Neural cell (in vitro differentiated cells): ENCODE measurements around the gene RASAL2. TPM values are rescaled to one million over a fixed set of nuclear protein-coding genes. Genes with fewer than 3 reads are reported as not detected.
A peak's percentile ranks its signal among the peaks of the same experiment; 100 is the strongest.

Experiments
- H2AFZ ChIP-seq: fragments of 200-600, 300-800 bp; sonication (generic), shearing (Covaris generic); 2 replicates; pipeline ENCODE4 v1.6.0; 2014; ENCODE audit warnings: low read depth, mild to moderate bottlenecking, antibody characterized with exemption, low read length, moderate library complexity
- H3F3A ChIP-seq: fragments of 200-600 bp; shearing (Covaris generic); 2 replicates; pipeline ENCODE4 v1.6.1; 2016; ENCODE audit warnings: mild to moderate bottlenecking, moderate library complexity, mixed read lengths, antibody characterized with exemption, low read length; ENCODE audit not compliant: insufficient read depth, poor library complexity, severe bottlenecking
- H3K27ac ChIP-seq: fragments of 200-600, 300-800 bp; sonication (generic), shearing (Covaris generic); 2 replicates; pipeline ENCODE4 v1.5.1; 2014; ENCODE audit warnings: mild to moderate bottlenecking, low read length, moderate library complexity
- H3K27me3 ChIP-seq: fragments of 300-800, 200-600 bp; sonication (generic), shearing (Covaris generic); 2 replicates; pipeline ENCODE4 v1.6.0; 2014; ENCODE audit warnings: mild to moderate bottlenecking, low read depth, low read length, moderate library complexity; ENCODE audit not compliant: insufficient read depth
- H3K36me3 ChIP-seq: fragments of 300-800, 200-600 bp; sonication (generic), shearing (Covaris generic); 2 replicates; pipeline ENCODE4 v1.5.1; 2014; ENCODE audit warnings: mild to moderate bottlenecking, antibody characterized with exemption, low read length, moderate library complexity; ENCODE audit not compliant: insufficient read depth
- H3K4me2 ChIP-seq: fragments of 300-800, 200-600 bp; sonication (generic), shearing (Covaris generic); 2 replicates; pipeline ENCODE4 v1.6.0; 2014; ENCODE audit warnings: mild to moderate bottlenecking, low read length
- H3K4me3 ChIP-seq: fragments of 300-800, 200-600 bp; sonication (generic), shearing (Covaris generic); 2 replicates; pipeline ENCODE4 v1.5.1; 2014; ENCODE audit warnings: mild to moderate bottlenecking, low read length, moderate library complexity
- H3K79me2 ChIP-seq: fragments of 200-600 bp; shearing (Covaris generic); replicated peaks from 2 replicates; pipeline ENCODE4 v1.6.0; 2014; ENCODE audit warnings: mild to moderate bottlenecking, low read length, moderate library complexity; ENCODE audit not compliant: insufficient read depth
- H3K9ac ChIP-seq: fragments of 300-800, 200-600 bp; sonication (generic), shearing (Covaris generic); 2 replicates; pipeline ENCODE4 v1.6.1; 2016; ENCODE audit warnings: mild to moderate bottlenecking, low read length, mixed read lengths
- H3K9me2 ChIP-seq: fragments of 200-600 bp; shearing (Covaris generic); 2 replicates; pipeline ENCODE4 v1.6.1; 2016; ENCODE audit warnings: mild to moderate bottlenecking, low read length, mixed read lengths; ENCODE audit not compliant: insufficient read depth
- H3K9me3 ChIP-seq: fragments of 200-600, 300-800 bp; sonication (generic), shearing (Covaris generic); 2 replicates; pipeline ENCODE4 v1.6.1; 2016; ENCODE audit warnings: mild to moderate bottlenecking, mixed run types, low read length, moderate library complexity, mixed read lengths
- H4K20me1 ChIP-seq: fragments of 200-600 bp; shearing (Covaris generic); 2 replicates; pipeline ENCODE4 v1.6.1; 2016; ENCODE audit warnings: mild to moderate bottlenecking, mixed run types; ENCODE audit not compliant: insufficient read depth
- CTCF ChIP-seq: fragments of 450-650 bp; IDR thresholded peaks from 2 replicates; pipeline ENCODE4 v1.5.1; 2014; ENCODE audit warnings: antibody characterized with exemption, mild to moderate bottlenecking, moderate library complexity; ENCODE audit not compliant: poor library complexity, severe bottlenecking
- EP300 ChIP-seq: fragments of 450-650 bp; conservative IDR thresholded peaks from 2 replicates; pipeline ENCODE4 v1.6.1; 2014; ENCODE audit warnings: antibody characterized with exemption, mild to moderate bottlenecking, moderate library complexity; ENCODE audit not compliant: poor library complexity, severe bottlenecking
- EZH2 ChIP-seq: fragments of 200-600, 300-800 bp; shearing (Covaris generic), sonication (generic); IDR thresholded peaks from 2 replicates; pipeline ENCODE4 v1.6.1; 2014; ENCODE audit warnings: antibody characterized with exemption, low read length, borderline replicate concordance, mild to moderate bottlenecking; ENCODE audit not compliant: insufficient read depth, poor library complexity, severe bottlenecking
- MXI1 ChIP-seq: fragments of 450-650 bp; conservative IDR thresholded peaks from 2 replicates; pipeline ENCODE4 v1.6.1; 2014; ENCODE audit warnings: antibody characterized with exemption, mild to moderate bottlenecking; ENCODE audit not compliant: poor library complexity, severe bottlenecking
- POLR2AphosphoS5 ChIP-seq: IDR thresholded peaks from 2 replicates; pipeline ENCODE4 v1.6.1; 2012
- RAD21 ChIP-seq: fragments of 450-650 bp; conservative IDR thresholded peaks from 2 replicates; pipeline ENCODE4 v1.6.1; 2014; ENCODE audit warnings: antibody characterized with exemption, mild to moderate bottlenecking, moderate library complexity
- REST ChIP-seq: IDR thresholded peaks from 2 replicates; pipeline ENCODE4 v1.6.1; 2012; ENCODE audit warnings: borderline replicate concordance
- SMC3 ChIP-seq: fragments of 450-650 bp; conservative IDR thresholded peaks from 2 replicates; pipeline ENCODE4 v1.6.1; 2014; ENCODE audit warnings: antibody characterized with exemption, mild to moderate bottlenecking, moderate library complexity; ENCODE audit not compliant: poor library complexity
- TAF1 ChIP-seq: IDR thresholded peaks from 2 replicates; pipeline ENCODE4 v1.6.1; 2012; ENCODE audit warnings: low read depth
- polyA plus RNA-seq: library from polyadenylated mRNA; depleted of rRNA; stranded (reverse); fragments of >200 nt; gene quantifications from 2 replicates; pipeline ENCODE4 v1.2.3, GENCODE V29; 2014

Gene RASAL2
- polyA plus RNA-seq, 1 donor from 2014 or later, result 73.3 TPM

DNA sequence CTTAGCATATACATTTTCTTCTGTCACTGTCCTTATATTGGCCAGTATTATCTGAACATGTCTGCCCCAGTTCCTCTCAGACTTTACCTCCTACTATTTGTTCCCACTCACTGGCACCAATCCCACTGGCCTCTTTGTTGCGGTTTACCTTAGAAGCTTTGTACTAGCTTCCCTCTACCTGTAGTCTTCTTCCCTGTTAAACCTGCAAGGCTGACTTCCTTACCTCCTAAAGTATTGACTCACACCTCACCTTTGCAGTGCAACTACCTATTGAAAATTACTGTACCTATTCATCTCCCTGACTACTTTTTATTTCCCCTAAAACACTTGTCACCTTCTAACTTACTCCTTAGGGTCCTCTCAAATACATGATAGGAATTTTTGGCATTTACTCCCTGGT lies 291.8 kb downstream of the RASAL2 start:
- H3K4me3 ChIP-seq, result no peak overlapping the region
- H3K27me3 ChIP-seq, result no peaks in the 10 kb centered on the region
- H3K79me2 ChIP-seq, result peaks cover 10% of the 10 kb centered on the region
- no peak overlapping the region for H3K27ac ChIP-seq
- no peaks in the 10 kb centered on the region for H3K9me3 ChIP-seq
- H3K4me2 ChIP-seq, result no peak overlapping the region
- H4K20me1 ChIP-seq, result no peaks in the 10 kb centered on the region
- no peak overlapping the region for H3K9ac ChIP-seq
- no peaks in the 10 kb centered on the region for H3K9me2 ChIP-seq
- H2AFZ ChIP-seq, result no peak overlapping the region
- H3K36me3 ChIP-seq, result no peaks in the 10 kb centered on the region
- TF ChIP-seq POLR2AphosphoS5 (no peak), SMC3 (no peak), TAF1 (no peak), REST (no peak), EP300 (no peak), CTCF (no peak), RAD21 (no peak), EZH2 (no peak), MXI1 (no peak)
- H3F3A ChIP-seq, result peaks cover 4% of the 10 kb centered on the region

- Histone ChIP-seq H3K27ac (peak overlapping the region; percentile 78), H3K9me2 (no peaks in the 10 kb centered on the region), H3F3A (peaks cover 4% of the 10 kb centered on the region), H3K9ac (peak overlapping the region; percentile 57), H3K4me2 (peak overlapping the region; percentile 89), H3K36me3 (peaks cover 4% of the 10 kb centered on the region), H3K9me3 (no peaks in the 10 kb centered on the region), H4K20me1 (no peaks in the 10 kb centered on the region), H3K27me3 (no peaks in the 10 kb centered on the region), H3K4me3 (peak overlapping the region; percentile 58), H2AFZ (no peak overlapping the region), H3K79me2 (peaks cover 15% of the 10 kb centered on the region)
- no peak for TF ChIP-seq EZH2
- peak; percentile 17 for TF ChIP-seq RAD21
- no peak for TF ChIP-seq CTCF
- no peak for TF ChIP-seq TAF1
- TF ChIP-seq MXI1, result no peak
- TF ChIP-seq REST, result no peak
- peak; percentile 19 for TF ChIP-seq POLR2AphosphoS5
- no peak for TF ChIP-seq SMC3
- no peak for TF ChIP-seq EP300
Measured at GRCh38 chr1:178388418-178389145, 294.7 kb downstream of the RASAL2 start.
